HG03097 (cell line): Measurements from ENCODE around the gene SLC35F1.
A peak's percentile ranks its signal among the peaks of the same experiment; 100 is the strongest.

Source experiments
- ATAC-seq: cut with Tn5 transposase; IDR thresholded peaks from one replicate; pipeline ENCODE4 v1.9.1; 2021; ENCODE audit not compliant: unreplicated experiment, low FRiP score

SLC35F1 gene

DNA sequence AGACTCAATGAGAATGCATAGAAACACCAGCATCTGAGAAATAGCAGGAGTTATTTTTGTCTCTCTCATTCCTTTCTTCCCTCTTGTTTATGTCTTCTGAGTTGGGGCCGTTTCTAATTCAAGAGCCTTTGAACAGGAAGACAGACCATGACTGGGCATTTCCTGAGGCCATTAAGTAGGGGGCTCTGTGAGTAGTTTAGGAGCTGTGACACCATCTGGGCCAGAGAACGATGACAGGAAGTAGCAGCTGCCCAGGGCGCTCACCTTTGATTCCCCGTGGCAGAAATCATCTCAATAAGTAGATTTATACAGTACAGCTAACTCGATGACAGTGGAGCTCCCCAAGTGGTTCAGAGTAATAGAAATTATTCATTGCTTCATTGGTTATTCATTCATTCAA, 342.6 kb downstream of the SLC35F1 start:
- ATAC-seq = no peak

- peak; percentile 79 for ATAC-seq
These were observed 345.4 kb downstream of the SLC35F1 start for GRCh38 chr6:118252474-118252873.

- no peak for ATAC-seq
These were observed 346.7 kb downstream of the SLC35F1 start for GRCh38 chr6:118253741-118254140.

DNA sequence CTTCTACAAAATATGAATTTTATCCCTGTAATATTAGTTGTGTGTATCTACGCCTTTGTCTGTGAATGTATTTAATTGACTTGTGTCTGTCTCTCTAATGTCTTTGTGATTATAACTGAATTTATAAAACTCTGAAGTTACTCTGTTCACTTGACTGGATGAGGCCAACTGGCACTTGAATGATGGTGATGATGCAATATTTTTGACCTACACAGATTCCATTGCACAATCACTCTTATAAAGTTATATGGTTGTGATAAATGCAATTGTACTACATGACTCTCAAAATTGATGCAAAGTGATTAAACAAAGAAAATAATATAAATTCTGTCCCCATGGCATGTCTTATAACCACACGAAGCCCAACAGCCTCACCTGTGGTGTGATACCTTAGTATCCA, 353.8 kb downstream of the SLC35F1 start:
- no peak for ATAC-seq

DNA sequence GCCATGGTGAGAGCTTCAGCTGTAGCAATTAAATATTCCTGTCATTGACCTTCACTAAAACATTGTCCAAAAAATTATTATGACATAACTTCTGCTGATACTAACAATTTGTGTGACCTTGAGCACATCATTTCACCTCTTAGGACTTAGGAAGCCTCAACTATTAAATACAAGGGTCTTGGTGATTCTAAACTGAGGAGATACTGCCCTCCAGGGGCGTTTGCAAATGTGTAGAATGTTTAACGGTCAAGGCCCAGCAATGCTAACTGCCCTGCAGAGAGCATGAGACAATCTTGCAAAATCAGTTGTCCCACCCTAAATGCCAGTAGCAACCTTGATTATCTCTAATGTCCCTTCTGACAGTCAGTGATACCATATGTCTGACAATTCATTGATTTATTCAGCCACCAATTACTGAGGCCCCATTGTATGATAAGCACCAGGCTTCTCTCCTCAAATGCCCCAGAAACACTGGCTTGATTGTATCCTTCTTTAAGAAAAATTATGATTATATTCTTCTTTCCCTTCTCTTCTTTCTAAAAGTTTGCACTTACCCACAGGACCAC, 356.9 kb downstream of the SLC35F1 start:
- ATAC-seq = no peak

DNA sequence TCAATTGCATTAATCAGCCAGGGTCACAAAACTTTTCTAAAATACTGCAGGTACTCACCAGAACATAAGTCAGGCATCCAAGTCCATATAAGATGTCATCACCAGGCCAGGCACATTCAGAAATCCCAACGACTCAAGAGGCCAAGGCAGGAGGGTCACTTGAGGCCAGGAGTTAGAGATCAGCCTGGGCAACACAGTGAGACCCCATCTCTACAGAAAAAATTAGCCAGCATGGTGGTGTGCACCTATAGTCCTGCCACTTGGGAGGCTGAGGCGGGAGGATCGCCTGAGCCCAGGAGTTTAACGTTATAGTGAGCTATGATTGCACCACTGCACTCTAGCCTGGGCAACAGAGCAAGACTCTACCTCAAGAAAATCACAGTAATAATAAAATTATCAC, 362.6 kb downstream of the SLC35F1 start:
- no peak for ATAC-seq

DNA sequence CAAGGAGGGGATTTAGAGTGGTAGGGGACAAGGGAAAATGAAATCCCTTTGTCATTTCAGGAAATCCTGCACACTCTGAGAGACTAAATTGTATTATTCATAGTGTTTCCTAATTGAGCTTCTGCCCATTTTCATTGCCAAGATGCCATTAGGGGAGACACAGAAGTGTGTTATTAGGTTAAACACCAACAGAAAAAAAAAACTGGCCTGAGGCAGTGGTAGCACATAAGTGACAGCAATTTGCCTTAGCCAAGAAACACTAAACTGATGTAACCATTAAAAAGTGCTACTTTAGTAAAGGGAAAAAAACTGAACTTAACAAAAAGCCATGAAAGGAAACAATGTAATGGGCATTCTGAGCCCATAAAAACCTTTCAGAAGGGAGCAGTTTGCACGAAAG, 370.6 kb downstream of the SLC35F1 start:
- ATAC-seq = no peak

- peak; percentile 98 for ATAC-seq
These were observed 373.1 kb downstream of the SLC35F1 start for GRCh38 chr6:118280210-118280609.

GRCh38 chr6:118281291-118281690, 374.2 kb downstream of the SLC35F1 start:
- no peak for ATAC-seq

- no peak for ATAC-seq
These were observed 376.7 kb downstream of the SLC35F1 start for GRCh38 chr6:118283766-118284165.

DNA sequence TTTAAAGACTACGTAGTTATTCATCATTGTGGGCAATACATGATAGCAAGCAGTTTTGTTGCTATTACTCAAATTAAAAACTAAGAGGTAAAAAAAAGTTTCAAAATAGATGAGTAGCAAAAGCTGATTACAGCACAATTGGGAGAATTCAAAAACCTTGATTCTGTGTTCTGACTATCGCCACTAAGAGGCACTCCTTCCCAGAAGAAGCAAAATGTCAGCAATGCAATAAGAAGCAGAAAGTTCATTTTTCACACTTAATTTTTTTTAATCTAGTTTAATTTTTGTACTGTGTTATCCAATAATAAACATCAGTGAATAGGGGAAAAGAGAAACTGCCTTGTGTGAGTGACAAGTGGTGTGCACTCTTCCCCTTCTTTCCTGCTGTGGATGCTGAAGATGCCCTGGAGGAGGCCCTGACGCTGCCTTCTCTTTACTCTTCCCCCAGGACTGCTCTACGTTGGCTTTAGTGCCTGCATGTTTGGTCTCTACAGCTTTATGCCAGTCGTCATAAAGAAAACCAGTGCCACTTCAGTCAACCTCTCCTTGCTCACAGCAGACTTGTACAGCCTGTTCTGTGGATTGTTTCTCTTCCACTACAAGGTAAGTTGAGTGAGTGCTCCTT, 377.8 kb downstream of the SLC35F1 start:
- no peak for ATAC-seq

- ATAC-seq = no peak
These were observed 378.7 kb downstream of the SLC35F1 start for GRCh38 chr6:118285791-118286190.

DNA sequence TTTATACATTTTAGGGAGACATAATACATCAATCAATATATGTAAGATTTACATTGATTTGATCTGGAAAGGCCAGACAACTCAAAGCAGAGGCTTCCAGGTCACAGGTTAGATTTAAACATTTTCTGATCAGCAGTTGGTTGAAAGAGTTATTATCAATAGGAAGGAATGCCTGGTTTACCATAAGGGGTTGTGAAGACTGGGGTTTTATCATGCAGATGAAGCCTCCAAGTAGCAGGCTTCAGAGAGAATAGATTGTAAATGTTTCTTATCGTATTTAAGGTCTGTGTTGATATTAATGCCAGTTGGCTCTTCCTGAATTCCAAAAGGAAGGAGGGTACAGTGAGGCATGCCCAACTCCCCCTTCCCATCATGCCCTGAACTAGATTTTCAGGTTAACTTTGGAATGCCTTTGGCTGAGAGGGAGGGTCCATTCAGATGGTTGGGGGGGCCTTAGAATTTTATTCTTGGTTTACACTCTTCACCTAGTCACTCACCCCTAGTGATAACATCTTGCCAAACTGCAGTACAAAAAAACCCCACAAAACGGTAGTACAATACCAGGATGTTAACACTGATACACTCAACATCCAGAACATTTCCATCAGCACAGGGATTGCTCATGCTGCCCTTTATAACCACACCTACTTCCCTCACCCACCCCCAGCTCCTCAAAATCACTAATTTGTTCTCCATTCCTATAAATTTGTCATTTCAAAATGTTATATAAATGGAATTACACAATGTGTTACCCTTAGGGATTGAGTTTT, 381.5 kb downstream of the SLC35F1 start:
- no peak for ATAC-seq

DNA sequence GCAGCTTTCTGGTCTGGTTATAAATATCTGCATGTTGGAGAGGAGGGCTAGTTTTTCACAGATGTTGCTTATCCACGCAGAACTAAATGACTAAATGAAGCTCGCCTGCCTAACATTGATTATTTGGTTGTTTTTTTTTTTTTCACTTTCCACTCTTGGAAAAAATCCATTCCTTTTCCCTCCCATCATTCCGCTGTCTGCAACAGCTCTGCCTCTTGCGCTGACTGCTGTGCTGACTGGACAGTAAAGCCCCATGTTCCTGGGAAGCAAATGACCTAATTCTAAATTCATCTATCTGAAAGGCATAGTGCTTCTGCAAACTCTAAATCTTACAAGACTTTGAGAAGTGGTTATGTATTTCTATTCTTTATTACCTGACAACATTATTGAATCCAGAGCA, 385.5 kb downstream of the SLC35F1 start:
- no peak for ATAC-seq

DNA sequence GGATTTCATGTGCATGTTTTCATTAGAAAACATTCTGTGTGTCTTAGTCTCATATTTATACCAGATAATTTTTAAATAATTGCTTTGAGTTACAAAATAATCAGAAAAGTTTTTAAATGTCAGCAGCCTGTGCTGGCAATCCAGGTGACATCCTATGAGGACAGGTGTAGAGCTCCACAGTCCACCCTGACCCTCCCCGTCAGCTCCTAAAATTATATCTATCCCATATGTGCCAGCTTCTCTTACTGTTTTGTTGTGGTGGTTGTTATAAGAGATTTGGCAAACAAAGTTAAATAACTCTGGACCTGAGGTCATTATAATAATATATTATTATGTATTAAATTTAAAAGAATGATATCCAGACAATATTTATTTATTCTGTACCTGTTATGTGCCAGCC, 387.8 kb downstream of the SLC35F1 start:
- no peak for ATAC-seq

DNA sequence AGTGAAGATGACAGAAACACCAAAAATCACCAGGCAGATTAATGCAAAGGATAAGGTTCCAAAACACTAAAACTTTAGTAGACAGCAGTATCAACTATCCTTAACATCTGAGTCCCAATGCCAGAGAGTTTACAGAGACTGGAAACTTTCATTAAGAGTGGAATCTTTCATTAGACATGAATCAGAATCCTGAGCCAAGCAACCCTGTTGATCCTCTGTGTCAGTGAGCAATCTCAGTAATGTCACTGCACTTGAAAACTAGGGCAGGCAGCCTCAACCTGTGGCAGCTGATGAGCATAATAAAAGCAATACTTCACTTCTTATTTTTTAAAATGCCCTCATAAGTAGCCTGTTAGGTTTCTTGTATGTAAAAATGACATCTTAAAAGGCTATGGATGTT, 388.3 kb downstream of the SLC35F1 start:
- no peak for ATAC-seq

- ATAC-seq = no peak
These were observed 389.3 kb downstream of the SLC35F1 start for GRCh38 chr6:118296129-118296901.

- ATAC-seq = no peak
These were observed 390.8 kb downstream of the SLC35F1 start for GRCh38 chr6:118297821-118298220.

DNA sequence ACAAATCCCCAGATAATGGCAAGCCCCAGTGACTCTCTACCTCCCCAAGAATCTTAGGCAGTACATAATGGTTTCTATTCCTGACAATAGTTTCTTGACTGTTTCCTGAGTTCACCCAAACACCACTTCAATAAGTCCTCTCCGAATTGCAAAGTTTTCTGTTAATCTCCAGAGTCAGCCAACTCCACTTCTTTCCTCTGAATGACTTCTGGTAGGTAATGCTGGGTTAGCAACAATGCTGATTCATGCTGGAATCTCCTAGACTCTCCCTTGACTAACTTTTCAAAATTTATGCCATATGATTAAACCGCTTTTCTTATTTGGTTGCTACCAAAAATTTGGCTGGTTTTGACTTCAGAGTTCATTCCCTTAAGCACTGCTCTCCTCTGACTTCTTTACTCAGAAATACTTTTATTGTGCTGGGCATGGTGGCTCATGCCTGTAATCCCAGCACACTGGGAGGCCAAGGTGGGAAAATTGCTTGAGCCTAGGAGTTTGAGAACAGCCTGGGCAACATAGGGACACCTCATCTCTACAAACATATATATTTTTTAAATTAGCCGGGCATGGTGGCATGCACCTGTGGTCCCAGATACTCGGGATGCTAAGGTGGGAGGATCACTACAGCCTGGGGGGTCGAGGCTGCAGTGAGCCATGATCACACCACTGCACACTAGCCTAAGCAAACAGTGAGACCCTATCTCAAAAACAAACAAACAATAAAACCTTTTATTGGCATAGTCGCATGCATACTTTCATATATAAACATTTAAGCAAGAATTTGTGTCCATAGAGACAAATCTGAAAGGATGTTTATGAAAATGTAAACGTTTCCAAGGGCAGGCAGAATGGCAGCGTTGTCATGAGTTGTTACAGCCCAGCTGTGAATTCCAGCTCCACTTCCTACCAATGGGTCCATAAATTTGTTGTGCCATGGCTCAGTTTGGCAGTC, 391.7 kb downstream of the SLC35F1 start:
- ATAC-seq = no peak

DNA sequence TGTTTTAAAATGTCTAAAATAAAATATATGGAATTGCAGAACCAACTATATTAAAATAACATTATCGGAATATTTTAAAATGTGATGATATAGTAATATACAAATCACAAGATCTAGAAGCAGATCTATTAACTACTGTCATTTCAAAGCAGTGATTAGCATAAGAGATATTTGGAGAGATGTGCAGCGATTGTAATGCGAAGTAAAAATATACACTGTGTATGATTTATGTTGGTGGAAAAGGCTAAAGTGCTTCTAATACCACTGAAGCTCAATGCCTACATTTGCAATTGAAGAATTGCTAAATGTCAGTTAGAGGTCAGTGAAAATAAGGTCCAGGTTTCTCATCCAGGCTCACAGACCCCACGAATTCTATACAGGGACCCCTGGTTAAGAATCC, 392.4 kb downstream of the SLC35F1 start:
- ATAC-seq = no peak
